GM04503 (cell line): ENCODE data around the gene PURA.

Source experiments
- DNase-seq: peaks from one replicate; pipeline ENCODE4 v3.0.0-alpha.2; 2012; ENCODE audit warnings: low read depth

Gene PURA

GRCh38 chr5:140159014-140159927 lies 45.4 kb downstream of the PURA start:
- no peak for DNase-seq

- no peak for DNase-seq
These were observed 48.4 kb downstream of the PURA start for GRCh38 chr5:140162275-140162674.

GRCh38 chr5:140162781-140163180 lies 48.9 kb downstream of the PURA start:
- DNase-seq = no peak

GRCh38 chr5:140165101-140165922 lies 51.4 kb downstream of the PURA start:
- no peak for DNase-seq

- no peak for DNase-seq
These were observed 52.0 kb downstream of the PURA start for GRCh38 chr5:140165923-140166270.

- DNase-seq = no peak
These were observed 53.0 kb downstream of the PURA start for GRCh38 chr5:140166911-140167310.

GRCh38 chr5:140168371-140168770 lies 54.5 kb downstream of the PURA start:
- DNase-seq = no peak

GRCh38 chr5:140169410-140169809 lies 55.5 kb downstream of the PURA start:
- DNase-seq = no peak

- no peak for DNase-seq
These were observed 58.6 kb downstream of the PURA start for GRCh38 chr5:140172483-140172882.

GRCh38 chr5:140174014-140174413 lies 60.1 kb downstream of the PURA start:
- no peak for DNase-seq

- DNase-seq = peak; percentile 47
These were observed 60.8 kb downstream of the PURA start, which contains the start of gene CYSTM1 for GRCh38 chr5:140174465-140175366. Gene CYSTM1, plus strand, starts transcription at chr5:140175188. Its CDS starts 19,278 bp downstream, at chr5:140194466.
